ENCODE measurements around the gene ATG7.
A peak's percentile ranks its signal among the peaks of the same experiment; 100 is the strongest.
"Not testable (repeated sequence)": the region's sequence is repeated elsewhere in the genome, so short reads cannot be mapped to it uniquely, and the experiment has no call there.

The ATG7 gene

DNA sequence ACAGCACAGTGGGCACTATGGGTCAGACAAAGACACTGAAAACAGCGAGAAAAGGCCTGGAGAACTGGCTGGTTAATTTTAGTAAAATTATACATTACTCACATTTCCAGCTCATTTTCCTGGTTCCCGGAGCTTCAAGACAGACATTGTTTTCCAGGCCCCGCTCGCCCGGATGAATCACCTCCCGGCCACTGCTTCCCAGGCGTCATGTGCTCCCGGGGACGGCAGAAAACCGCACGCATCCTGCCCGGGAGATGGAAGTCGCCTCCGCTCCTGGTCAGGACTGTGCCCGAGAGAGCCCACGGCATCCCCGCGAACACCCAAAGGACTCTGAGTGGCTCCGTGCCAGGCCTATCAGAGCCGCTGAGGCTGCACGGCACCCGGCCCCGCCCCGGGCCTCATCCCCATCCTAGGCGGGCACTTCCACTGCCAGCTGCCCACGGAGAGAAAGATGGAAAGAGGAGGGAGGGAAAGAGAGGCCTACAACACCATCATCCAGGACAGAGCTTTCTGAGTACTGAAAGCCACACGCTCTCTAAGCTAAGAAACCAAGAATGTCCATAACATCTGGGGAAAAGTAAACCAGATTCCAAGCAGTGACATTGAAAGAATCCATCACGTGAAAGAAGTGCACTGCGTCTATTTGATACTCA, 296.4 kb downstream of the ATG7 start:
- H3K4me1 Mint-ChIP-seq, result no peaks in the 10 kb centered on the region
- no peak for DNase-seq
- CTCF ChIA-PET, result no interaction called here
- no peak overlapping the region for H3K4me3 Mint-ChIP-seq
- peaks cover 15% of the 10 kb centered on the region for H3K36me3 Mint-ChIP-seq
- no peaks in the 10 kb centered on the region for H3K27me3 Mint-ChIP-seq
- H3K9me3 Mint-ChIP-seq, result no peaks in the 10 kb centered on the region
- H3K27ac Mint-ChIP-seq, result no peak overlapping the region

DNA sequence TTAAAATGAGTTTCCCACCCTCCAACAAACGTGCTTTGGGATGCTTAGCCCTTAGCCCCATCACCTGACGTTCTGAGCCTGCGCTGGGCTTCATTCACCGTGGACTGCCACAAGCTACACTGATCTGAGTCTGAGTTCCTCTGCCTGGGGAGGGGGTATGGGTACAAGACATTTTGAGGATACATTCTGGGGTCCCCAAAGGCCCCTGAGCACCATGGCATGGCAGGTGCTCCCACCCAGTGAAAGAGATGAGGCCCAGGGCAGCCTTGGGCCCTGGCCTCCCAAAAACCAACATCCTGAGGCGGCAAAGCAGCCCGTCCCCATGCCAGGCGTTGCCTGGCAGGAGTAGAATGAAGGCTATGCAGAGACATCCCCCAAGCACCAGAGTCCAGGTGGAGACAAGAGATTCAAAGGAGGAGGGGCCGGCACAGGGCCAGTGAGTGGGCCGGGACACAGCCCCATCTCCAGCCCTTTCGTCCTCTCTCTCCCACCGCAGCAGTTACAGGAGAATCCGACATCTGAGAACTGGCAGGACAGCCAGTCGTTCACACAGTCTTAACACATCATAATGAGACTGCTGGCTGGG, 297.1 kb downstream of the ATG7 start:
- H3K9me3 Mint-ChIP-seq, result no peaks in the 10 kb centered on the region
- no peak overlapping the region for H3K4me3 Mint-ChIP-seq
- H3K27me3 Mint-ChIP-seq, result no peaks in the 10 kb centered on the region
- H3K27ac Mint-ChIP-seq, result no peak overlapping the region
- peaks cover 13% of the 10 kb centered on the region for H3K36me3 Mint-ChIP-seq
- H3K4me1 Mint-ChIP-seq, result no peaks in the 10 kb centered on the region
- CTCF ChIA-PET, result no interaction called here
- DNase-seq, result peak; percentile 9

DNA sequence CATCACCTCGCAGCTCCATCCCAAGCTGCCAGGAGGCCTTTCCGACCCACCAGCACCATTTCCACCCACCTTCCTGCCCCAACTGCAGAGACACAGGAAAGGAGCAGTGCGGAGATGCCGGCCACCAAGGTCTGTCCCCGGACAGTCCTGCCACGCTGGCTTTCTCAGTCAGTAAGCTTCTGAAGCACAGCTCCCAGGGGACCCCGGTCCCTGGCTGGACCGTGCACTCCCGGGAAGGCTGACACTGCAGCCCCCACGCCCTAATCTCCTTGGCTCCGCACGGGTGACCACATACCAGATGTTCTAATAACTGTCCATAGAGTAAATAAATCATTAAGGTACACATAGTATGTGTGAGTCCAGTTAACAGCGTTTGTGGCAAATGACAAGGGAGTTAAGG, 298.1 kb downstream of the ATG7 start:
- DNase-seq, result no peak
- no peaks in the 10 kb centered on the region for H3K4me1 Mint-ChIP-seq
- H3K27me3 Mint-ChIP-seq, result no peaks in the 10 kb centered on the region
- peaks cover 13% of the 10 kb centered on the region for H3K36me3 Mint-ChIP-seq
- H3K4me3 Mint-ChIP-seq, result no peak overlapping the region
- H3K27ac Mint-ChIP-seq, result no peak overlapping the region
- no peaks in the 10 kb centered on the region for H3K9me3 Mint-ChIP-seq
- CTCF ChIA-PET, result interaction anchor here (1.0 kb wide), 1 partner anchor 73 kb away, joined by 3 read pairs; the partner anchor contains the start of gene VGLL4

DNA sequence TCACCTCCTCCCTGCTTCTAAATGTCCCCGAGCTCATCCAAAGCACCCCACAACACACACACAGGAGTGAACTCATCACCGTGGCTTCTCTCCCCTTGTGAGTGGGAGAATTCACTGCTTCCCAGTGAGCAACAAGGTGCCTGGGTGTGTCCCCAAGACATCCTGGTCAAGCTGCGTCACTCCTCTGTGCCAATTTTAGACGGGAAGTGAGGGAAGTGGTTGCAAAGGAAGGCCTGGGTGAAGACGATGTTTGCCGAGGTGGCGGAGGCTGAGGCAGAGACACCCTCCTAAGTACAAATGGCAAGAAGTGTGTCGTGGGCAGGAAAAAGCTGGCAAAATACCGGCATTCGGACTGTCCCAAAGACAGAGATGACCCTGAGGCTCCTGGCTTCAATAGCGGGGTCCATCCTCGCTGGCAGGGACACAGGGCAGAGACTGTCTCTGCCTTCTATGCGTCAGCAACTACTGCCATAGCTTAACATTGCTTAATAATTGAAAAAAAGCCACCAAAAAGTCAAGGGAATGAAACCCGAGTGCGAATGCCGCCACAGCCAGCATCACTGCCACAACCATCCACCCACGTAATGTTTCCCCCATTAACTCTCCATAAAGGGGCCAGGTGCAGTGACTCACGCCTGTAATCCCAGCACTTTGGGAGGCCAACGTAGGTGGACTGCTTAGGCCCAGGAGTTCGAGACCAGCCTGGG, 298.7 kb downstream of the ATG7 start:
- CTCF ChIA-PET, result interaction anchor here (0.7 to 1.0 kb wide), 2 partner anchors 45 to 72 kb away, joined by 3 read pairs; partner anchors contain the start of gene VGLL4
- DNase-seq, result no peak
- Mint-ChIP-seq H3K4me1 (no peaks in the 10 kb centered on the region), H3K9me3 (no peaks in the 10 kb centered on the region), H3K4me3 (no peak overlapping the region), H3K27ac (peak overlapping the region; percentile 46), H3K36me3 (peaks cover 13% of the 10 kb centered on the region), H3K27me3 (no peaks in the 10 kb centered on the region)

DNA sequence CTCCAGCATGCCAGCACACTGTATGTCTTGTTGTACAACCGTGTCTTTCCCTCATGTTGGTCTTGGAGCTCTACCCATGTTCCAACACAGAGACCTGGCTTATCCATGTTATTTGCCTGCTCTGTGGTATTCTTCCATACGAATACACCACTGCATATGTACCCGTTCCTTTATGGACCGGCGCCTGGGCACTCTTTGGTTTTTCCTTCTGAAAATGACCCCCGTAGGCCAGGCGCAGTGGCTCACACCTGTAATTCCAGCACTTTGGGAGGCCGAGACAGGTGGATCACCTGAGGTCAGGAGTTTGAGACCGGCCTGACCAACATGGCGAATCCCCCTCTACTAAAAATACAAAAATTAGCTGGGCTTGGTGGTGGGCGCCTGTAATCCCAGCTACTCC, 300.5 kb downstream of the ATG7 start:
- H3K27ac Mint-ChIP-seq, H3K9me3 Mint-ChIP-seq, DNase-seq, H3K36me3 Mint-ChIP-seq, H3K4me1 Mint-ChIP-seq, H3K4me3 Mint-ChIP-seq, CTCF ChIA-PET, H3K27me3 Mint-ChIP-seq: not testable (repeated sequence)

DNA sequence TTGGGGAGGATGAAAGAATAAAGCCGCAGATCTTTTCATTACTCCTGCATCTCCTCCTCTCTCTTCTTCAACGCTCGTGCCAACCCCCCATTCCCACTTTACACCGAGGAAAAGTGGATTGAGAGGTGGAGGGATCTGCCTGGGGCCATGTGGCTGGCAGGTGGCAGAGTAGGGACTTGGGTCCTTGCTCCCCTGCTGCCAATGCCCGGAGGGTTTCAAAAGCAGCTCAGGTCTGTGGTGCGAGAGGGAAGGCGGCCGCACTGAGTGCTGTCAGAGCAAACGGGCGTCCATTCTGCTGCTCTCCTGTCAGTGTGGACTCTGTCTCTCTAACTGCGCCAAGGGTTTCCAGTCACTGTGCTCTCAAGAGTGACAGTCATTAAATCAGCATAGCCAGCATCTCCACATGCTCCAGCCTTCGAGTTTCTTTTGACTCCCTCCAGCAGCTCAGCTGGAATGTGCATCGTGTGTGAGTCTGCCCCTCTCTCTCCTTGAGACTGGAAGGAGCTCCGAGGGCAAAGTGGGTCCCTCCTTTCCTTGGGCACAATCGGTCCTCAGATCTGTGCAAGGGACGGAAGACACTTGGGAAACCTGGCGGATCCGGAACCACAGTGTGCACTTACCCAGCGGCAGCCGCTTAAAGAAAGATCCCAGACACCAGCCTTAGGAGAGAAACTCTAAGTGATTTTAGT, 302.9 kb downstream of the ATG7 start:
- CTCF ChIA-PET, result no interaction called here
- Mint-ChIP-seq H3K36me3 (peaks cover 5% of the 10 kb centered on the region), H3K9me3 (no peaks in the 10 kb centered on the region), H3K4me3 (no peak overlapping the region), H3K27me3 (no peaks in the 10 kb centered on the region), H3K4me1 (no peaks in the 10 kb centered on the region), H3K27ac (no peak overlapping the region)
- no peak for DNase-seq

DNA sequence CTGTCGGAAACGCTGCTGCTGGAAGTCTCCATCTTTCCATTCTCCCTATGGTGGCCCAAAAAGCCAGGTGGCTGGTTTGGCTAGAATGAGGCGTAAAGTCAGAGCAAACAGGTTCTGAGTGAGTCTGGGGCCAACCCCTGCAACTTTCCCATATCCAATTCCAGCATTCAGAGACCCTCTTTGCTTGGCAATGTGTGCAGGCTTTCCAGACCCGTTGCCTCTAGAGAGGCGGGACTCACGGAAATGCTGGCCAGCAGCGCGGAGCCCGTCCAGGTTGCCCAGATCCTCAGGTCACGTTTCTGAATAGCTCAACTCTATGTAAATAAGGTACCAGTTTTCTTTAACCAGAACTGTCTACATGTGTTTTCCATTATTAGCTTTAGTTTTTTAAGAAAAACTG, 303.5 kb downstream of the ATG7 start:
- CTCF ChIA-PET, result no interaction called here
- DNase-seq, result no peak
- H3K4me1 Mint-ChIP-seq, result no peaks in the 10 kb centered on the region
- no peaks in the 10 kb centered on the region for H3K9me3 Mint-ChIP-seq
- H3K27ac Mint-ChIP-seq, result no peak overlapping the region
- no peaks in the 10 kb centered on the region for H3K27me3 Mint-ChIP-seq
- H3K36me3 Mint-ChIP-seq, result peaks cover 10% of the 10 kb centered on the region
- no peak overlapping the region for H3K4me3 Mint-ChIP-seq

DNA sequence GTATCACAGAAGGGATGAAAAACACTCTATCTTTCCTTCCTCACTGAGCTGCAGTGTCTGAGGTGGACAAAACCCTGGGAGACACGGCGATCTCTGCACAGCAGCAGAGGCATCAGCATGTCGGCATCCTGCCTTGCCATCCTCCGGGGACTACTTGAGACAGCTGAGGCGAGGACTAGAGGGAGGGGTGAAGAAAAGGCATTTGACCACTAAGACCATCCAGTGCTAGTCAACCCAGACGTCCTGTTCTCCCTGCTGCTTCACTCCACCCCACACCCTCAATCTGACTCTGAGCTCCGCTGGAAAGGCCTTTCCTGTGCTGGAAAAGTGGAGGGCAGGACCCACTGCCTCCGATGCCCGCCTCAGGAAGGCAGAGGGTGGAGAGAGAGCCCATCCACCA, 304.3 kb downstream of the ATG7 start:
- Mint-ChIP-seq H3K36me3 (peaks cover 10% of the 10 kb centered on the region), H3K9me3 (no peaks in the 10 kb centered on the region), H3K27me3 (no peaks in the 10 kb centered on the region), H3K4me1 (peaks cover under 1% of the 10 kb centered on the region), H3K27ac (no peak overlapping the region), H3K4me3 (no peak overlapping the region)
- DNase-seq, result no peak
- CTCF ChIA-PET, result no interaction called here

DNA sequence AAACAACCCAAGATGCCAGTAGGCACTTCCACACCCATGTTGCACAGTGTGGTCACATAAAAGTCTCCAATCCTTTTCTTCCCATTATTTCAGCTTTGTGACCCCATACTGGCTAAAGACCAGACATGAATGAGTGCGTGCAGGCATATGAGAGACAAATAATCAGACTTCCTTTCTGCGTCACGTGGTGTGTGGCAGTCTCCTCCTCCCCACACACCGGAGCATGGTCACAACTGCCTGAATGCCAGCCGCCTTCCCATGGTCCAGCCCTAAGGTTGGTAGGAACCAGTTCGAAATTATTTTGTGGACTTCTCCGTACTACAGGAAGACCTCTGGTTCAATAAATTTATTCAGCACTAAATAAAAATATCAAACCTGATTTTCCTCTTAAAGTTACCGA, 306.0 kb downstream of the ATG7 start:
- Mint-ChIP-seq H3K36me3 (peaks cover 7% of the 10 kb centered on the region), H3K9me3 (no peaks in the 10 kb centered on the region), H3K27ac (no peak overlapping the region), H3K4me1 (peaks cover 18% of the 10 kb centered on the region), H3K4me3 (no peak overlapping the region), H3K27me3 (no peaks in the 10 kb centered on the region)
- CTCF ChIA-PET, result interaction anchor here (0.6 kb wide), 1 partner anchor 99 kb away, joined by 3 read pairs; no protein-coding TSS in a partner anchor
- no peak for DNase-seq

DNA sequence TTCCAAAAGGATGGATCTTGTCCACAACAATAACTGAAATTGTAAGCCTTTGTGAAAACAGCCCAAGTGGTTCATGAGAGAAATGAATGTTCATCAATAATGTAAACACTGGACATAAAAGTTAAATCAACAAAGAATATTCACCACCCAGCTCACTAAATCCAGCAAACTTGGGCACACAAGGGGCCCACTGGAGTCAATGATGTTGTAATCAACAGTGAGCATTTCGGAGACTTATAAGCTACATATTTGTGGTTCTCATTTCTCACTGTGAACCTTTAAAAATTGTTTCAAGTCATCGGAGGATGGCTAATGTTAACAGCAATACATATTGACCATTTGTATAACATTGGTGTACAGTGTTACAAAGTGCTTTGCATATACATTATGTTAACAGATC, 308.4 kb downstream of the ATG7 start:
- no peaks in the 10 kb centered on the region for H3K27me3 Mint-ChIP-seq
- no peak for DNase-seq
- CTCF ChIA-PET, result interaction anchor here (0.6 kb wide), 1 partner anchor 295 kb away, joined by 3 read pairs; no protein-coding TSS in a partner anchor
- H3K27ac Mint-ChIP-seq, result no peak overlapping the region
- H3K9me3 Mint-ChIP-seq, result no peaks in the 10 kb centered on the region
- no peak overlapping the region for H3K4me3 Mint-ChIP-seq
- peaks cover 23% of the 10 kb centered on the region for H3K4me1 Mint-ChIP-seq
- H3K36me3 Mint-ChIP-seq, result peaks cover 6% of the 10 kb centered on the region

DNA sequence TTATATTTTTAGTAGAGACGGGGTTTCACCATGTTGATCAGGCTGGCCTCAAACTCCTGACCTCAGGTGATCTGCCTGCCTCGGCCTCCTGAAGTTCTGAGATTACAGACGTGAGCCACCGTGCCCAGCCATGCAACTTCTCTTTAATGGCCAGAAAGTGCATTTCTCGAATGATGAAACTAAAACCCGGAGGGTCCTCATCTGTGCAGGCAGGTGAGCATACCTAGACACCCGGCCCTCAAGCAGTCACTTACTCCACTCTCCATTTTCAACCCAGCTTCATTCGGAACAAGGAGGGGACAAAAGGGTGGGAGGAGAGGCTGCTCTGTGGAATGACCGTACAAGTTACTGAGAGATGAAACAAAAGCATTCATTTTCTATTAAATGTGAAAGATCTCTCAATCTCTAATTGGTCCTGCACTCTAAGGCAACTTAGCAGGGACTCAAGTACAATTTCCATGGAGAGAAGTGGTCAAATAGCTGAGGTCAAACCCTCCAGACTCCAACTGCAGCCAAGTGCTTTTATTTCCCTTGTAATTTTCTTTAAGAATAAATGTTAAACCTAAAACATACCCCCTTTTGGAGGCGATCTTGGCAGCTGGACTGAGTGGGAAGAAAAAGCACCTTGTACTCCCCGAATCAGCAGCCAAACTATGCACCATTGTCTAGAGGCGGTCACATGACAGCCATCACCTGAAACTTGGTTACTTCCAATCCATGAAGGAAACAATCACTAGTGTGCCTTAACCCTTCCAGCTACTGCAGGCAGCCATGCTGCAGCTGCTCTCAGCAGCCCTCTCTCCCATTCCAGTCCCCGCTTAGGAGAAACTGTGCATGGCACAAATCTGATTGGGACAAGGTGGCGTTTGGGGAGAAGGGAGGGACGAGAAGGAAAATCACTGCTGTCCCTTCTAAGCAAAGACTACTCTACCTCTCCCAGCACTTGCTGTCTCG, 309.3 kb downstream of the ATG7 start:
- Mint-ChIP-seq H3K4me3 (no peak overlapping the region), H3K4me1 (peaks cover 23% of the 10 kb centered on the region), H3K9me3 (no peaks in the 10 kb centered on the region), H3K36me3 (peaks cover 8% of the 10 kb centered on the region), H3K27ac (no peak overlapping the region), H3K27me3 (no peaks in the 10 kb centered on the region)
- CTCF ChIA-PET, result interaction anchor here (0.6 kb wide), 1 partner anchor 296 kb away, joined by 3 read pairs; no protein-coding TSS in a partner anchor
- no peak for DNase-seq

DNA sequence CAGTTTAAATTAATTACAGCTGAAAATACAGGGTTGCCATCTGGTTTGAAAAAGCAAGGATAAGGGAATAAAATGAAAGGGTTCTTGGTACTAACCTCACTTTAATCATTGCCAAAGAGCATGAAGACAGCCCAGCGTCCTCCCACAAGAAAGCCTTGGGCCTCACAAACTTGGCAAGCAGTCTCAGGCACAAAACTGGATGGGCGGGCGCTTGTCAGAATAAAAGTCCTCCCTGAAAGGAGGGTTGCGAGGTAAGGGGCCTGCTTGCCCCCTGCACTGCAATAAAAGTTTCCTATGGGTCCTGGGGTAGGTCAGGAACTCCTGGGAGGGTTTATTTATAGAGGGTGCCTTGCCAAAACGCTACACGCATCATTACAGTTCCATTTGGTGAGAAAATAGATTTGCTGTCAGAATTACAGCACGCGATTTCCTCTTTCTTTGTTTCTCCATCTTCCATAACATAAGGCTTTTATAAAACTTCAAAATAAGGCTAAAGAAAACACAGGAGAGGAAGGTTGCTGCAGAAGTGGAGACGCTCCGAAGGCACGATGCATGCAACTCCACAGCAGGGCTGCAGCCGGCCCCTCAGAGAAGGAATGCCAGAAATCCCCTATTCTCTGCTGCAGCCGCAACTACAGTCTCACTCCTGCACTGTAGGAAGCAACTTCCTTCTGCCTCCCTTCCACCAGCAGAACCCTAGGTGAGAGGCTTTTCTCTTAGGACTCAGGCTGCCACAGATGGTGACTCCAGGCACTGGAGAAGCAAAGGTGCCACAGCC, 310.2 kb downstream of the ATG7 start:
- H3K4me3 Mint-ChIP-seq, result no peak overlapping the region
- DNase-seq, result peak; percentile 33
- CTCF ChIA-PET, result no interaction called here
- H3K27ac Mint-ChIP-seq, result peak overlapping the region; percentile 2
- H3K9me3 Mint-ChIP-seq, result no peaks in the 10 kb centered on the region
- peaks cover 23% of the 10 kb centered on the region for H3K4me1 Mint-ChIP-seq
- H3K27me3 Mint-ChIP-seq, result no peaks in the 10 kb centered on the region
- peaks cover 12% of the 10 kb centered on the region for H3K36me3 Mint-ChIP-seq

DNA sequence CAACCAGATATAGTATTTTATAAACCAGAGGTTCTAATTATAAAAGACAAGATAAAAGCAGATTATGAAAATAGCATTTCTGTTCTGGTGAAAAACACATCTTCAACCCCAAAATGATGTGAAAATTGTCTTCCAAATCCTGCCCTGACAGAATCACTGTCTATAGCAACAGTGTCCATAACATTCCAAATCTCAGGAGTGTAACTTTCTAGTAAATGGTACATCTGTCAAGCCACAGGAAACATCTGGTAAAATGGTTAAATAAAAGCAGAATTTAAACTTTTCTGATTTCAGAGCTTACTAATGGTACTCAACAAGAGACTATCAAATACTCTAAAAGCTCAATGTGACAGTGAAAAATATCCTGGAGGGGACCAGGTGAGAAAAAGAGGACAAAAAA, 311.0 kb downstream of the ATG7 start:
- CTCF ChIA-PET, result no interaction called here
- no peaks in the 10 kb centered on the region for H3K9me3 Mint-ChIP-seq
- no peak for DNase-seq
- no peak overlapping the region for H3K27ac Mint-ChIP-seq
- no peak overlapping the region for H3K4me3 Mint-ChIP-seq
- H3K4me1 Mint-ChIP-seq, result peaks cover 29% of the 10 kb centered on the region
- H3K36me3 Mint-ChIP-seq, result peaks cover 17% of the 10 kb centered on the region
- H3K27me3 Mint-ChIP-seq, result no peaks in the 10 kb centered on the region

Data from activated naive CD4-positive, alpha-beta T cell treated with anti-CD3 and anti-CD28 coated beads, Interleukin-2, amount 10 ng/mL, durations not matched to agents 7 days and 5 days (primary cell).